Measurements from ENCODE around the gene PDIA2.
A peak's percentile ranks its signal among the peaks of the same experiment; 100 is the strongest.

The PDIA2 gene

GRCh38 chr16:270381-271255, 12.3 kb upstream of the PDIA2 start:
- Histone ChIP-seq H3K27me3 (ENCODE audit: insufficient read depth, poor library complexity, severe bottlenecking) (no peaks in the 10 kb centered on the region), H3K9me3 (ENCODE audit: severe bottlenecking) (no peaks in the 10 kb centered on the region), H3K4me1 (ENCODE audit: insufficient read depth, poor library complexity, severe bottlenecking) (peaks cover 5% of the 10 kb centered on the region), H3K36me3 (ENCODE audit: low read depth) (no peaks in the 10 kb centered on the region), H3K4me3 (ENCODE audit: severe bottlenecking) (no peak overlapping the region), H3K27ac (ENCODE audit: poor library complexity, severe bottlenecking) (no peak overlapping the region)
- peak; percentile 62 for DNase-seq (ENCODE audit: low spot score)
- no peak for TF ChIP-seq CTCF (IDR thresholded peaks at IDR 0.05; ENCODE audit: poor library complexity, severe bottlenecking)
- no peak for ATAC-seq (ENCODE audit: low read depth)

GRCh38 chr16:272633-273546, 10.1 kb upstream of the PDIA2 start:
- Histone ChIP-seq H3K27me3 (ENCODE audit: insufficient read depth, poor library complexity, severe bottlenecking) (no peaks in the 10 kb centered on the region), H3K4me1 (ENCODE audit: insufficient read depth, poor library complexity, severe bottlenecking) (no peaks in the 10 kb centered on the region), H3K4me3 (ENCODE audit: severe bottlenecking) (no peak overlapping the region), H3K36me3 (ENCODE audit: low read depth) (no peaks in the 10 kb centered on the region), H3K27ac (ENCODE audit: poor library complexity, severe bottlenecking) (no peak overlapping the region), H3K9me3 (ENCODE audit: severe bottlenecking) (no peaks in the 10 kb centered on the region)
- no peak for TF ChIP-seq CTCF (IDR thresholded peaks at IDR 0.05; ENCODE audit: poor library complexity, severe bottlenecking)
- no peak for ATAC-seq (ENCODE audit: low read depth)
- no peak for DNase-seq (ENCODE audit: low spot score)

- no peak for DNase-seq (ENCODE audit: low spot score)
- H3K4me1 ChIP-seq (ENCODE audit: insufficient read depth, poor library complexity, severe bottlenecking), result no peaks in the 10 kb centered on the region
- no peak overlapping the region for H3K4me3 ChIP-seq (ENCODE audit: severe bottlenecking)
- TF ChIP-seq CTCF (IDR thresholded peaks at IDR 0.05; ENCODE audit: poor library complexity, severe bottlenecking), result no peak
- H3K9me3 ChIP-seq (ENCODE audit: severe bottlenecking), result no peaks in the 10 kb centered on the region
- no peak overlapping the region for H3K27ac ChIP-seq (ENCODE audit: poor library complexity, severe bottlenecking)
- peak; percentile 26; the same call in 2 of the 3 replicates for ATAC-seq (ENCODE audit: low read depth)
- H3K36me3 ChIP-seq (ENCODE audit: low read depth), result no peaks in the 10 kb centered on the region
- no peaks in the 10 kb centered on the region for H3K27me3 ChIP-seq (ENCODE audit: insufficient read depth, poor library complexity, severe bottlenecking)
Observed at GRCh38 chr16:273547-274421, 9.2 kb upstream of the PDIA2 start.

- H3K36me3 ChIP-seq (ENCODE audit: low read depth), result no peaks in the 10 kb centered on the region
- no peak for TF ChIP-seq CTCF (IDR thresholded peaks at IDR 0.05; ENCODE audit: poor library complexity, severe bottlenecking)
- DNase-seq (ENCODE audit: low spot score) (no peak), ATAC-seq (ENCODE audit: low read depth) (peak; percentile 38)
- no peaks in the 10 kb centered on the region for H3K4me1 ChIP-seq (ENCODE audit: insufficient read depth, poor library complexity, severe bottlenecking)
- H3K27ac ChIP-seq (ENCODE audit: poor library complexity, severe bottlenecking), result no peak overlapping the region
- H3K27me3 ChIP-seq (ENCODE audit: insufficient read depth, poor library complexity, severe bottlenecking), result peaks cover 9% of the 10 kb centered on the region
- H3K9me3 ChIP-seq (ENCODE audit: severe bottlenecking), result no peaks in the 10 kb centered on the region
- H3K4me3 ChIP-seq (ENCODE audit: severe bottlenecking), result peak overlapping the region; percentile 18
Observed at GRCh38 chr16:275041-275641, 7.8 kb upstream of the PDIA2 start.
